IPS-NIHi7 (cell line): ENCODE data around the gene PRPF38B.
"Not testable (repeated sequence)": the region's sequence is repeated elsewhere in the genome, so short reads cannot be mapped to it uniquely, and the experiment has no call there.

ENCODE experiments used
- DNase-seq: peaks from one replicate; pipeline ENCODE4 v3.0.0; 2012; ENCODE audit warnings: mixed read lengths; ENCODE audit errors: extremely low spot score

Gene PRPF38B

GRCh38 chr1:108679586-108680213, 12.4 kb upstream of the PRPF38B start:
- no peak for DNase-seq

- DNase-seq = not testable (repeated sequence)
These were observed 10.4 kb upstream of the PRPF38B start for GRCh38 chr1:108681701-108682100.

- peak; percentile 12 for DNase-seq
These were observed 6.6 kb upstream of the PRPF38B start for GRCh38 chr1:108685529-108685928.

GRCh38 chr1:108686614-108687313, 5.3 kb upstream of the PRPF38B start:
- DNase-seq = no peak

- DNase-seq = no peak
These were observed 775 bp upstream of the PRPF38B start for GRCh38 chr1:108691128-108691941.

- DNase-seq = peak; percentile 53
These were observed 880 bp downstream of the PRPF38B start for GRCh38 chr1:108692724-108693655.

- DNase-seq = no peak
These were observed 3.4 kb downstream of the PRPF38B start for GRCh38 chr1:108695535-108695934.

- no peak for DNase-seq
These were observed 7.5 kb downstream of the PRPF38B start for GRCh38 chr1:108699375-108700332.

- DNase-seq = no peak
These were observed 9.2 kb downstream of the PRPF38B start for GRCh38 chr1:108701176-108701849.

- DNase-seq = not testable (repeated sequence)
These were observed 10.0 kb downstream of the PRPF38B start for GRCh38 chr1:108702109-108702508.

- DNase-seq = no peak
These were observed 11.8 kb downstream of the PRPF38B start for GRCh38 chr1:108703939-108704338.

GRCh38 chr1:108704496-108704895, 12.4 kb downstream of the PRPF38B start:
- no peak for DNase-seq

- no peak for DNase-seq
These were observed 14.5 kb downstream of the PRPF38B start for GRCh38 chr1:108706643-108707042.

- DNase-seq = peak; percentile 52
These were observed 16.9 kb downstream of the PRPF38B start for GRCh38 chr1:108708691-108709660.

- peak; percentile 77 for DNase-seq
These were observed 20.6 kb downstream of the PRPF38B start, which contains the start of gene FNDC7 for GRCh38 chr1:108712606-108713150. Gene FNDC7, plus strand, starts transcription at chr1:108712908. Its CDS starts 26 bp downstream, at chr1:108712934.

GRCh38 chr1:108715932-108716331, 23.8 kb downstream of the PRPF38B start:
- no peak for DNase-seq

- DNase-seq = no peak
These were observed 24.5 kb downstream of the PRPF38B start for GRCh38 chr1:108716437-108717230.
